GM21717 (cell line): ENCODE measurements around the gene TSHZ2.

Experiments used
- ATAC-seq: cut with Tn5 transposase; IDR thresholded peaks from one replicate; pipeline ENCODE4 v1.9.1; 2021; ENCODE audit warnings: mild to moderate bottlenecking, moderate library complexity; ENCODE audit not compliant: unreplicated experiment

TSHZ2 gene

GRCh38 chr20:53055367-53056067 lies 83.4 kb downstream of the TSHZ2 start:
- no peak for ATAC-seq

DNA sequence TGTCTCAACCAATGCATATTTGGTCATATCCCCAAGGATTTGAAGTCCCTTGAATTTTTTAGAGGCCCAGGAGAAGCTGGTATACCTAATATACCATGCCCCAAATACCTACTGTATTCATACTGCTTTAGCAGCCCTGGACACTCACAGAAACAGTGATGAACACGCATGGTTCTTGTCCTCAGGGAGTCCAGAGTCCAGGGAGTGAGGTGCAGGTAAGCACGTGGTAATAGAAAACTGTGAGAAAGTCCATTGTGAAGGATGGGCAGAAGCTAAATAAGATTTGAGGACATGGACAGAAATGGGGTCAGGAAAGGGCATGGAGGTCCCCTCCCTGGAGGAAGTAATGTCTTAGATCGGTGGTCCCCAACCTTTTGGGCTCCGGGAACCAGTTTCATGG lies 85.4 kb downstream of the TSHZ2 start:
- ATAC-seq, result no peak

GRCh38 chr20:53059848-53060247 lies 87.7 kb downstream of the TSHZ2 start:
- no peak for ATAC-seq

- ATAC-seq, result no peak
Observed at GRCh38 chr20:53061192-53062108, 89.3 kb downstream of the TSHZ2 start.

DNA sequence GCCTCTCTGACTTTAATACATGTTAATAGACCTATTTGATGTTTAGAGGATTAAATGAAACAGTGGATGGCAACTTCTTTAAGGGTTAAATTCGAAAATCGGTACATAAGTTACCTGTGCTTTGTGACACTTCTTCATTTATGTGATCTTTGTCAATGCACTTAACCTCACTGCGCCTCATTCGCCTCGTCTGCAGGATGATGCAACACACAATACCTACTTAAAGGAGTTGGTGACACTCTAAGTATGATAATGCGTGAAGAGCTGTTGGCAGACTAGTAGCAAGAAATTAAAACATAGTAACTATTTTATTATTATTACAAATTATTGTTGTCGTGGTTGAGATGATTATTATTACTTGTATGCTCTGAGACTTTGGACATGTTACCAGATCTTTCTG lies 92.8 kb downstream of the TSHZ2 start:
- no peak for ATAC-seq

DNA sequence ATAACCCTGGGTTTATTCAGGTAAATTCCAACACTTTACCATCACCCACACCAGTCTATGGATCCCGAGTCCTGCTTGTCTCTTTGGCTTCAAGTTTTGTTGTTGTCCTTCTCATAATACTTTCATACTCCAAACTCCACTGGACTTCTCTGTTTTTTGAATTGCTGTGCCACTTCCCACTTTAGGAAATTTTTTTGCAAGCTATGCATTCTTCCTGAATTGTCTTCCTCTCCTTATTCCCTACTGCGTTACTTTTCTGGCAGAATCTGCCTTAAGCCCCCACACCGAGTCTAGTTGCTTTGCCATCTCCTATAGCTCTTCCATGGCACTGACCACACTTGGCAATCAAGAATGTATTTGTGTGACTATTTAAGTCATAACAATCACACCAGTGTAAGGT lies 96.1 kb downstream of the TSHZ2 start:
- no peak for ATAC-seq

- no peak for ATAC-seq
Observed at GRCh38 chr20:53069132-53069531, 97.0 kb downstream of the TSHZ2 start.

GRCh38 chr20:53070224-53070623 lies 98.1 kb downstream of the TSHZ2 start:
- no peak for ATAC-seq

DNA sequence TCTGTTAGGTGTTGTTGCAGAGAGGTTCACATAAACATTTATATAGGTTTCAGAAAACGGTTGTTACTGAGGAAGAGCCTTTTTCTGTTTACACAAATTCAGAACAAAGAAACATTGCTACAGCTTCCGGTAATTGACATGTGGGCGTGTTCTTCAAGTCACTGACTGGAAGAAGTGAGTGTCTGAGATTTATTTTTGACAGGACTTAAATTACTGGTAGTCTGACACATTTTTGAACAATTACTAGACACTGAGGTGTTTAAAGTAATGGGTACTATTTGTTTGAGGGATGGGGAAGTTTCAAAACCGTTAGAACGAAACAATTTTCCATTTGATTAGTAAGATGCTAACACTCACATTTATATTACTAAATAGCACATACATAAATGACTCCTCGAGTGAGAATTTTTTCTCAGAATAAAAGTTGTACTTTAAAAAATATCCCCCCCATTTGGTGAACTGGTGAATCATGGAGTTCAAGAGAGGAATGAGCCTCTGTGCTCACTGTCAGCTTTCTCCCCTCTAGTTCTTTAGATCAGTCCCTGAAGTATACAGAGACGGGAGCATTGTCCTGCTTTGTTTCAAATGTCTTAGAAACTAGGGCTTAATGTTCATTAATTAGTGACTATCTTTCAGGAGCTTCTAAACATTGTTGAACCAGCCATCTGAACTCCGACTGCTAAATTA lies 98.7 kb downstream of the TSHZ2 start:
- ATAC-seq, result no peak

DNA sequence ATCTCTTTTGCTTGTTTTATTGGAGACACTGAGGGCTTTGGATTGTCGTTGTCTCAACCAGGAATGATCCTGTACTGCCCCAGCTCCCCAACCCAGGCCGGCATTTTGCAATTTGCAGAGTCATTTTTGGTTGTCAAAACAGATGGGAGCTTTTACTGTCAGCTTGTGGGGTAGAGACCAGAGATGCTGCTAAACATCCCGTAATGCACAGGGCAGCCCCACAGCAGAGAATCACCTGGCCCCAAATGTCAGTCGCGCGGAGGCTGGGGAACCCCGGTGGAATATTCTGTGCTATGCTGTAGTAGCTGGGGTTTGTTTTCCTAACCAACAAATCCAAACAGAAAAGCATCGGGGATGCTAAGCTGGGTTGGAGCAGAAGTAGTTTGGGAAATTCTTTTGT lies 99.7 kb downstream of the TSHZ2 start:
- ATAC-seq, result no peak

DNA sequence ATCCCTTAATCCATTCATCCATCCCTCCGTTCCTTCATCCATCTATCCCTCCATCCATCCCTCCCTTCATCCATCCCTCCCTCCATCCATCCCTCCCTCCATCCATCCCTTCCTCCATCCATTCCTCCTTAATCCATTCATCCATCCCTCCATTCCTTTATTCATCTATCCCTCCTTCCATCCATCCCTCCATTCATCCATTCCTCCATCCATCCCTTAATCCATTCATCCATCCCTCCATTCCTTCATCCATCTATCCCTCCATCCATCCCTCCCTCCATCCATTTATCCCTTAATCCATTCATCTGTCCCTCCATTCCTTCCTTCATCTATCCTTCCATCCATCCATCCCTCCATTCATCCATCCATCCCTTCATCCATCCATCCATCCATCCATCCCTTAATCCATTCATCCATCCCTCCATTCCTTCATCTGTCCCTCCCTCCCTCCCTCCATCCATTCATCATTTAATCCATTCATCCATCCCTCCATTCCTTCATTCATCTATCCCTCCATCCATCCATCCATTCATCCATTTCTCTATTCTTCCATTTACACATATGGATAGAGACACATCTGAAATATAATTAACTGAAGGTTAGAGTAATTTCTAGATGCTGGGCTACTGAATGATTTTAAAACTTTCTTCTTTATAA lies 100.9 kb downstream of the TSHZ2 start:
- ATAC-seq, result no peak

- ATAC-seq, result no peak
Observed at GRCh38 chr20:53073636-53074415, 101.7 kb downstream of the TSHZ2 start.

- no peak for ATAC-seq
Observed at GRCh38 chr20:53074811-53075314, 102.7 kb downstream of the TSHZ2 start.

DNA sequence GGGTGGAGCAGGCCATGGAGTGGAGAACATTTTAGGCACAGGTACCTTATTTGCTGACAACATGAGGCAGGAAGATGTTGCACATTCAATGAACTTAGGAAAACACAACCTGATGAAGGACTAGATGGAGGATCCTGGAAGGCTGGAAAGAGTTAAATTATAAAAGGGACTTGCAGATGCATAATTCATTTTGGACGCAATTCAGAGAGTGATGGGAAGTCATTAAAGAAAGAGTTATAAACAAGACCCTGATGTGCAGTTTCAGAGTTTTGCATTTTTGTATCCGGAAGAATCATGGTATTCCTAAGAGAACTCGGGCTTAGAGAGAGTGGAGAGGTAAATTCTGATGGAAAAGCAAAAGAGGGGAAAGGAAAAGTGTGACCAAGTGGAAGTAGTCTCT lies 104.5 kb downstream of the TSHZ2 start:
- ATAC-seq, result no peak

DNA sequence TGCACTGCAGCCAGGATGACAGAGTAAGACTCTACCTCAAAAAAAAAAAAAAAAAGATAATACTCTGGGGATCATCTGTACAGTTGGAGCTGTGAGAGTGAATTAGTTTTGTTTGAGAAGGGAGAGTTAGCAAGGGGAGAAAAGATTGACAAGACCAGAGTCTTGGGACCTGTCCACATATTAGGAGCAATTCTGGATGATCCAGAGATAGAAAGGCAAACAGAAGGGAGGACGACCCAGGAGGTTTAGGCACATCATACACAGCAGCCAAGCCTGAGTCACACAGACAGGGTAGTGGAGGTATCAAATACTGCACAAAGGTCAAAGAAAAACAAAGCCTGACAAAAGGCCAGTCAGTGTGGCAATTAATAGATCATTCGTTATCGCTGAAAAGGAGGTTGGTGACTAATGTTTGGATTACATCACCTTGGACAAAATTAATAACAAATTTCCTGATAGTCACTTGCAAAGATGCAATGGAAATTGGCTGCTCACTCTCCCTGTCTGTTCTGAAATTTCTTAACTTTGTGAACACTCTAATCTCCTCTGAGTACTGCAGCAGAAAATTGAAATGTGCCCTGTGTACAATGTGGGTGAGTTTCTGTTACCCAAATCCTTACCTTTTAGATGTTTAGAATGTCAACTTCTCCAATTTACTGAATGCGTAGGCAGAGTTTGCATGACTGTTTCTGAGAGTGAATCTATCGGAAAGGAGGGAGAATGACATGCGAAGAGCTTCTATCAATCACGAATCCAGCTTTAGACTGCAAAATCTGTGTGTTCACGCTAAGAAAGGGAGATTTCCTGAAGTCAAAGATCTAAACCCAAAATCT lies 105.4 kb downstream of the TSHZ2 start:
- no peak for ATAC-seq

- ATAC-seq, result no peak
Observed at GRCh38 chr20:53078761-53079160, 106.6 kb downstream of the TSHZ2 start.

DNA sequence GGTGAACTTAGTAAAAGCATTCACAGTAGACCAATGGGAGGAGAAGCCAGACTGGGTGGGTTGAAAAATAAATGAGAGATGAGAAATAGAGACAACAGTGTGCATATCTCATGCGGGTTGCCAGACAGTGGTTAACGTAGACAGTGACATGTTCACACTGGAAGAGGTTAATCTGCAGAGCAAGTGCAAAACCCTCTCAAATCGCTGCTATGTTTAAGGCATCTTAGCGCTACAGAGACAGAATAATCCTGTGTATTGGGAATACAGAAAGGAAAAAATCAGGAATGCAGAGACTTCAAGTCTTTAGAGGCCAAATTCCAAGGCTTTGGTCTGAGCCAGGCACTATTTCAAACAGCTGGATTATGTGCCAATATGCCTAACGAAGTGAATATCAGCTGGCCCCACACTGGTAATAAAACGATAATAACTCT lies 107.1 kb downstream of the TSHZ2 start:
- no peak for ATAC-seq

- ATAC-seq, result no peak
Observed at GRCh38 chr20:53079828-53080686, 107.9 kb downstream of the TSHZ2 start.

DNA sequence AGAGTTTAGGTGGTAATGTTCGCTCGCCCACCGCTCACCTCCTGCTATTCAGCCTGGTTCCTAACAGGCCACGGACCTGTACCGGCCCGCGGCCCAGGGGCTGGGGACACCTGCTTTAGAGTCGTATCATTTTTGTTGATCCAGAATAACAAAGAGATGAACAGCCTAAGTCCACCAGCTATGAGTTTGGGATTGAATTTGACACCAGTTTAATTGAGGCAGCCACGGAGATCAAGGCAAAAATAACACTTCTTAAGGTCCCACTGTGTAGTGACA lies 108.5 kb downstream of the TSHZ2 start:
- no peak for ATAC-seq
